Measurements from ENCODE around the gene URI1.

The URI1 gene

GRCh38 chr19:30060531-30061222 is 118.6 kb downstream of the URI1 start:
- DNase-seq: no peak

GRCh38 chr19:30061223-30062064 is 119.4 kb downstream of the URI1 start:
- no peak for DNase-seq

- no peak for DNase-seq
These were observed 120.2 kb downstream of the URI1 start for GRCh38 chr19:30062065-30062906.

GRCh38 chr19:30062907-30063649 is 121.0 kb downstream of the URI1 start:
- no peak for DNase-seq

GRCh38 chr19:30063650-30064347 is 121.8 kb downstream of the URI1 start:
- DNase-seq: no peak

GRCh38 chr19:30064348-30064699 is 122.3 kb downstream of the URI1 start:
- no peak for DNase-seq

- DNase-seq: no peak
These were observed 122.9 kb downstream of the URI1 start for GRCh38 chr19:30064771-30065494.

GRCh38 chr19:30065680-30066606 is 123.9 kb downstream of the URI1 start:
- DNase-seq: no peak

Measured in stimulated activated CD4-positive, alpha-beta T cell treated with anti-CD3 and anti-CD28 coated beads, Interleukin-4, amount 100 ng/mL, for 4 hours (primary cell).